GM18507 (cell line): ENCODE measurements around the gene TDRD7.

Experiments
- DNase-seq: peaks from one replicate; pipeline ENCODE4 v3.0.0; 2011; ENCODE audit warnings: low read depth; ENCODE audit not compliant: insufficient read length; ENCODE audit errors: extremely low spot score
- FAIRE-seq: peaks from 2 replicates; lab custom pipeline; 2011; peaks lifted over from hg19 to GRCh38; lab: Jason Lieb, UNC

Gene TDRD7

GRCh38 chr9:97501177-97501971, 89.5 kb downstream of the TDRD7 start, which contains the start of gene TMOD1:
Gene TMOD1, plus strand, starts transcription at chr9:97501666. Its CDS starts 22,523 bp downstream, at chr9:97524189.
- FAIRE-seq (peak; percentile 44), DNase-seq (peak; percentile 77)

GRCh38 chr9:97501972-97502221, 90.0 kb downstream of the TDRD7 start:
- DNase-seq (no peak), FAIRE-seq (no peak)

- DNase-seq (no peak), FAIRE-seq (no peak)
Measured at GRCh38 chr9:97502222-97502983, 90.5 kb downstream of the TDRD7 start.

- FAIRE-seq (no peak), DNase-seq (no peak)
Measured at GRCh38 chr9:97502984-97503861, 91.3 kb downstream of the TDRD7 start.

GRCh38 chr9:97503862-97504210, 91.9 kb downstream of the TDRD7 start:
- no peak for DNase-seq
- FAIRE-seq = no peak

GRCh38 chr9:97504381-97505216, 92.7 kb downstream of the TDRD7 start:
- DNase-seq (no peak), FAIRE-seq (no peak)

- DNase-seq (no peak), FAIRE-seq (no peak)
Measured at GRCh38 chr9:97505845-97506244, 93.9 kb downstream of the TDRD7 start.

GRCh38 chr9:97506306-97506705, 94.4 kb downstream of the TDRD7 start:
- no peak for DNase-seq
- no peak for FAIRE-seq

- FAIRE-seq (no peak), DNase-seq (no peak)
Measured at GRCh38 chr9:97506787-97507186, 94.9 kb downstream of the TDRD7 start.

- no peak for FAIRE-seq
Measured at GRCh38 chr9:97507428-97507984, 95.6 kb downstream of the TDRD7 start.

GRCh38 chr9:97508852-97509251, 97.0 kb downstream of the TDRD7 start:
- DNase-seq (no peak), FAIRE-seq (no peak)

More at GRCh38 chr9:97507428-97507984, 95.6 kb downstream of the TDRD7 start:
- no peak for DNase-seq

- no peak for FAIRE-seq
- DNase-seq = no peak
Measured at GRCh38 chr9:97510797-97511654, 99.1 kb downstream of the TDRD7 start.

- no peak for FAIRE-seq
- no peak for DNase-seq
Measured at GRCh38 chr9:97511655-97512427, 99.9 kb downstream of the TDRD7 start.

GRCh38 chr9:97512966-97513560, 101.2 kb downstream of the TDRD7 start:
- DNase-seq (no peak), FAIRE-seq (no peak)

GRCh38 chr9:97514531-97514930, 102.6 kb downstream of the TDRD7 start:
- DNase-seq (no peak), FAIRE-seq (no peak)

GRCh38 chr9:97515662-97516061, 103.8 kb downstream of the TDRD7 start:
- no peak for DNase-seq
- no peak for FAIRE-seq

GRCh38 chr9:97516111-97516510, 104.2 kb downstream of the TDRD7 start:
- FAIRE-seq (no peak), DNase-seq (no peak)
